Activated CD8-positive, alpha-beta memory T cell treated with anti-CD3 and anti-CD28 coated beads, Interleukin-2, amount 10 ng/mL, durations not matched to agents 7 days and 5 days (primary cell): ENCODE results near the gene RBM17. TPM values are rescaled to one million over a fixed set of nuclear protein-coding genes. Genes with fewer than 3 reads are reported as not detected.
"Not testable (repeated sequence)": the region's sequence is repeated elsewhere in the genome, so short reads cannot be mapped to it uniquely, and the experiment has no call there.

Source experiments
- ATAC-seq: fragments of 150-1000 bp; cut with Tn5 transposase; one replicate; pipeline ENCODE4 v1.10.0; 2021; ENCODE audit warnings: moderate library complexity
- CTCF ChIA-PET: fragments of 350-600 bp; sonication (Branson Sonifier 250); formaldehyde crosslinking; loops from one replicate; lab custom pipeline; 2021; ENCODE audit warnings: antibody characterized with exemption; lab: Charles Lee
- DNase-seq: peaks from one replicate; pipeline ENCODE4 v3.0.0-alpha.2; 2020
- H3K27ac Mint-ChIP-seq: one replicate; pipeline ENCODE4 v1.8.0; 2021; ENCODE audit warnings: mild to moderate bottlenecking, mixed read lengths
- H3K27me3 Mint-ChIP-seq: one replicate; pipeline ENCODE4 v1.8.0; 2021; ENCODE audit warnings: mixed read lengths
- H3K36me3 Mint-ChIP-seq: one replicate; pipeline ENCODE4 v1.8.0; 2021; ENCODE audit warnings: mild to moderate bottlenecking, mixed read lengths
- H3K4me1 Mint-ChIP-seq: one replicate; pipeline ENCODE4 v1.8.0; 2021; ENCODE audit warnings: mixed read lengths
- H3K4me3 Mint-ChIP-seq: one replicate; pipeline ENCODE4 v1.8.0; 2021; ENCODE audit warnings: mild to moderate bottlenecking, moderate library complexity, mixed read lengths
- H3K9me3 Mint-ChIP-seq: one replicate; pipeline ENCODE4 v1.8.0; 2022; ENCODE audit warnings: low read depth, mixed read lengths
- total RNA-seq, 2 experiments: library from RNA; stranded (reverse); gene quantifications; one replicate each; pipeline ENCODE4 v1.2.3, GENCODE V29; 2021

RBM17 gene
- total RNA-seq, 2 experiments from 2014 or later, result 205 to 267 TPM

GRCh38 chr10:6127461-6127860 is 38.6 kb downstream of the RBM17 start:
- H3K4me1 Mint-ChIP-seq, result peaks cover 54% of the 10 kb centered on the region
- H3K27me3 Mint-ChIP-seq, ATAC-seq, H3K36me3 Mint-ChIP-seq, CTCF ChIA-PET, H3K4me3 Mint-ChIP-seq, H3K9me3 Mint-ChIP-seq, DNase-seq, H3K27ac Mint-ChIP-seq: not testable (repeated sequence)

GRCh38 chr10:6128087-6128486 is 39.3 kb downstream of the RBM17 start:
- CTCF ChIA-PET, result interaction anchor here (1.0 to 1.6 kb wide), 2 partner anchors 10 to 23 kb away, joined by 3 read pairs; no protein-coding TSS in a partner anchor
- H3K4me3 Mint-ChIP-seq, result no peak overlapping the region
- no peaks in the 10 kb centered on the region for H3K36me3 Mint-ChIP-seq
- peaks cover 51% of the 10 kb centered on the region for H3K4me1 Mint-ChIP-seq
- DNase-seq (no peak), ATAC-seq (no peak)
- no peak overlapping the region for H3K27ac Mint-ChIP-seq
- no peaks in the 10 kb centered on the region for H3K27me3 Mint-ChIP-seq
- H3K9me3 Mint-ChIP-seq, result no peaks in the 10 kb centered on the region

- no peak overlapping the region for H3K27ac Mint-ChIP-seq
- CTCF ChIA-PET, result interaction anchor here (1.0 to 3.0 kb wide), 4 partner anchors 9 to 273 kb away, joined by 3 to 11 read pairs (median 4); no protein-coding TSS in a partner anchor
- no peaks in the 10 kb centered on the region for H3K27me3 Mint-ChIP-seq
- ATAC-seq, result no peak
- DNase-seq, result no peak
- H3K4me1 Mint-ChIP-seq, result peaks cover 44% of the 10 kb centered on the region
- H3K9me3 Mint-ChIP-seq, result no peaks in the 10 kb centered on the region
- H3K36me3 Mint-ChIP-seq, result no peaks in the 10 kb centered on the region
- H3K4me3 Mint-ChIP-seq, result no peak overlapping the region
Measured at GRCh38 chr10:6128591-6129251, 39.9 kb downstream of the RBM17 start.

GRCh38 chr10:6130848-6131470 is 42.1 kb downstream of the RBM17 start:
- no peak for ATAC-seq
- DNase-seq, result no peak
- Mint-ChIP-seq H3K9me3 (no peaks in the 10 kb centered on the region), H3K27me3 (peaks cover 5% of the 10 kb centered on the region), H3K4me1 (peaks cover 46% of the 10 kb centered on the region), H3K36me3 (no peaks in the 10 kb centered on the region), H3K27ac (no peak overlapping the region), H3K4me3 (no peak overlapping the region)
- CTCF ChIA-PET, result interaction anchor here (1.0 to 3.0 kb wide), 5 partner anchors 20 to 275 kb away, joined by 3 to 11 read pairs (median 3); partner anchors contain the start of gene PFKFB3

- CTCF ChIA-PET, result interaction anchor here (1.0 to 1.3 kb wide), 2 partner anchors 25 to 268 kb away, joined by 3 to 4 read pairs; no protein-coding TSS in a partner anchor
- Mint-ChIP-seq H3K27me3 (peaks cover 20% of the 10 kb centered on the region), H3K4me3 (no peak overlapping the region), H3K4me1 (peaks cover 57% of the 10 kb centered on the region), H3K36me3 (no peaks in the 10 kb centered on the region), H3K9me3 (no peaks in the 10 kb centered on the region), H3K27ac (no peak overlapping the region)
- DNase-seq, result no peak
- ATAC-seq, result no peak
Measured at GRCh38 chr10:6133331-6134098, 44.7 kb downstream of the RBM17 start.

GRCh38 chr10:6134099-6134823 is 45.4 kb downstream of the RBM17 start:
- CTCF ChIA-PET, result interaction anchor here (1.2 to 2.5 kb wide), 4 partner anchors 11 to 51 kb away, joined by 3 to 10 read pairs (median 5); no protein-coding TSS in a partner anchor
- DNase-seq (no peak), ATAC-seq (no peak)
- Mint-ChIP-seq H3K9me3 (no peaks in the 10 kb centered on the region), H3K27ac (no peak overlapping the region), H3K27me3 (peaks cover 25% of the 10 kb centered on the region), H3K4me1 (peaks cover 54% of the 10 kb centered on the region), H3K4me3 (no peak overlapping the region), H3K36me3 (no peaks in the 10 kb centered on the region)

- H3K27ac Mint-ChIP-seq, result peak overlapping the region; percentile 41
Measured at GRCh38 chr10:6135039-6135438, 46.2 kb downstream of the RBM17 start.

GRCh38 chr10:6135589-6136168 is 46.8 kb downstream of the RBM17 start:
- H3K9me3 Mint-ChIP-seq, result no peaks in the 10 kb centered on the region
- peak overlapping the region; percentile 41 for H3K4me3 Mint-ChIP-seq
- ATAC-seq (no peak), DNase-seq (no peak)
- CTCF ChIA-PET, result interaction anchor here (0.9 to 2.7 kb wide), 11 partner anchors 10 to 271 kb away, joined by 3 to 20 read pairs (median 5); partner anchors contain the start of gene PFKFB3
- H3K27ac Mint-ChIP-seq, result peak overlapping the region; percentile 52
- no peaks in the 10 kb centered on the region for H3K36me3 Mint-ChIP-seq
- H3K4me1 Mint-ChIP-seq, result peaks cover 53% of the 10 kb centered on the region
- peaks cover 25% of the 10 kb centered on the region for H3K27me3 Mint-ChIP-seq

More at GRCh38 chr10:6135039-6135438, 46.2 kb downstream of the RBM17 start:
- ATAC-seq (no peak), DNase-seq (no peak)
- H3K36me3 Mint-ChIP-seq, result no peaks in the 10 kb centered on the region
- H3K9me3 Mint-ChIP-seq, result no peaks in the 10 kb centered on the region
- no peak overlapping the region for H3K4me3 Mint-ChIP-seq
- peaks cover 25% of the 10 kb centered on the region for H3K27me3 Mint-ChIP-seq
- CTCF ChIA-PET, result interaction anchor here (1.2 to 2.7 kb wide), 7 partner anchors 10 to 267 kb away, joined by 3 to 13 read pairs (median 8); partner anchors contain the start of gene PFKFB3
- H3K4me1 Mint-ChIP-seq, result peaks cover 52% of the 10 kb centered on the region

GRCh38 chr10:6136215-6137201 is 47.7 kb downstream of the RBM17 start:
- CTCF ChIA-PET, result interaction anchor here (0.9 to 2.7 kb wide), 13 partner anchors 9 to 271 kb away, joined by 3 to 20 read pairs (median 5); partner anchors contain the start of gene PFKFB3

GRCh38 chr10:6138456-6138855 is 49.6 kb downstream of the RBM17 start:
- CTCF ChIA-PET, result interaction anchor here (1.1 to 2.6 kb wide), 3 partner anchors 10 to 263 kb away, joined by 3 to 10 read pairs (median 3); no protein-coding TSS in a partner anchor
- H3K9me3 Mint-ChIP-seq, result no peaks in the 10 kb centered on the region
- no peak overlapping the region for H3K27ac Mint-ChIP-seq
- H3K36me3 Mint-ChIP-seq, result no peaks in the 10 kb centered on the region
- no peak for DNase-seq
- peaks cover 73% of the 10 kb centered on the region for H3K4me1 Mint-ChIP-seq
- no peak for ATAC-seq
- H3K27me3 Mint-ChIP-seq, result peaks cover 30% of the 10 kb centered on the region
- no peak overlapping the region for H3K4me3 Mint-ChIP-seq

More at GRCh38 chr10:6136215-6137201, 47.7 kb downstream of the RBM17 start:
- Mint-ChIP-seq H3K36me3 (no peaks in the 10 kb centered on the region), H3K4me1 (peaks cover 57% of the 10 kb centered on the region), H3K27me3 (peaks cover 25% of the 10 kb centered on the region), H3K4me3 (peak overlapping the region; percentile 41), H3K27ac (peak overlapping the region; percentile 52), H3K9me3 (no peaks in the 10 kb centered on the region)
- peak; percentile 65 for ATAC-seq
- peak; percentile 83 for DNase-seq

GRCh38 chr10:6139470-6139869 is 50.6 kb downstream of the RBM17 start:
- no peaks in the 10 kb centered on the region for H3K9me3 Mint-ChIP-seq
- no peak for DNase-seq
- peaks cover 30% of the 10 kb centered on the region for H3K27me3 Mint-ChIP-seq
- CTCF ChIA-PET, result interaction anchor here (0.9 to 2.6 kb wide), 4 partner anchors 10 to 262 kb away, joined by 3 to 10 read pairs (median 3); no protein-coding TSS in a partner anchor
- H3K36me3 Mint-ChIP-seq, result no peaks in the 10 kb centered on the region
- ATAC-seq, result no peak
- no peak overlapping the region for H3K27ac Mint-ChIP-seq
- H3K4me3 Mint-ChIP-seq, result no peak overlapping the region
- peaks cover 80% of the 10 kb centered on the region for H3K4me1 Mint-ChIP-seq
